K562 (cell line): ENCODE measurements around the gene COL7A1. TPM values are rescaled to one million over a fixed set of nuclear protein-coding genes. Genes with fewer than 3 reads are reported as not detected.

Source experiments
- ATAC-seq: fragments of 200-7000 bp; cut with Tn5 transposase; 3 replicates; pipeline ENCODE4 v1.9.1; 2020; ENCODE audit warnings: moderate library complexity
- BruUV-seq: library from RNA; stranded (reverse); fragments of 400-500 nt; replicated peaks from 2 replicates; lab custom pipeline; 2021; lab: Mats Ljungman, UMichigan
- CTCF ChIA-PET: fragments of 300-600 bp; formaldehyde crosslinking; extraction: SDS; loops from one replicate; lab custom pipeline; 2021; ENCODE audit warnings: low intra/inter-chr PET ratio; lab: Yijun Ruan, JAX
- POLR2A ChIA-PET: fragments of 300-600, 350-650 bp; sonication (Branson Sonifier 250); formaldehyde crosslinking; extraction: SDS; loops from one replicate; lab custom pipeline; 2021; ENCODE audit warnings: antibody characterized with exemption, inconsistent platforms; lab: Yijun Ruan, JAX
- DNase-seq, 4 experiments: peaks; one replicate each; pipeline versions ENCODE4 v3.0.0 to v3.0.0-alpha.2; 2011 to 2018; ENCODE audit warnings: low spot score in 3 of 4, mixed read lengths in 3 of 4; ENCODE audit errors: extremely low read depth in 1 of 4
- FAIRE-seq: peaks from 2 replicates; lab custom pipeline; 2011; peaks lifted over from hg19 to GRCh38; lab: Jason Lieb, UNC
- H2AFZ ChIP-seq: 2 replicates; pipeline ENCODE4 v1.6.0; 2011; ENCODE audit warnings: low read depth, low read length, control low read depth, inconsistent platforms
- H3K27ac ChIP-seq: fragments of 200-600 bp; 3 replicates; pipeline ENCODE4 v1.8.0; 2011; ENCODE audit warnings: low read depth, mild to moderate bottlenecking, control low read depth, inconsistent platforms, low read length, moderate library complexity, mixed read lengths; ENCODE audit errors: extremely low read depth
- H3K27me3 ChIP-seq, 2 experiments: fragments of 300-600 bp in 1 of 2; 2 replicates in 1 of 2; 3 replicates in 1 of 2; pipeline versions ENCODE4 v1.6.0 to v1.8.0; 2011; ENCODE audit warnings: inconsistent platforms in 2 of 2, low read length in 2 of 2, mild to moderate bottlenecking in 1 of 2, mixed read lengths in 1 of 2, moderate library complexity in 1 of 2; ENCODE audit not compliant: control insufficient read depth in 2 of 2, insufficient read depth in 2 of 2
- H3K36me3 ChIP-seq: fragments of 300-600 bp; 3 replicates; pipeline ENCODE4 v1.8.0; 2011; ENCODE audit warnings: mild to moderate bottlenecking, low read length, inconsistent platforms; ENCODE audit not compliant: control insufficient read depth, insufficient read depth
- H3K4me1 ChIP-seq, 2 experiments: fragments of 200-600 bp in 1 of 2; replicated peaks in 1 of 2; 2 replicates in 1 of 2; 3 replicates in 1 of 2; pipeline versions ENCODE4 v1.5.1 to v1.8.0; 2011; ENCODE audit warnings: inconsistent platforms in 2 of 2, low read length in 2 of 2, mild to moderate bottlenecking in 1 of 2, mixed read lengths in 1 of 2, moderate library complexity in 1 of 2; ENCODE audit not compliant: control insufficient read depth in 2 of 2, insufficient read depth in 2 of 2
- H3K4me2 ChIP-seq: 2 replicates; pipeline ENCODE4 v1.6.1; 2011; ENCODE audit warnings: low read length, control low read depth, inconsistent platforms, mixed read lengths; ENCODE audit not compliant: insufficient read depth
- H3K4me3 ChIP-seq: fragments of 200-600 bp; sonication (generic), shearing (Covaris generic); 2 replicates; pipeline ENCODE4 v1.5.1; 2016; ENCODE audit warnings: control low read depth, inconsistent platforms
- H3K79me2 ChIP-seq: fragments of 200-600 bp; 3 replicates; pipeline ENCODE4 v1.8.0; 2011; ENCODE audit warnings: low read length, inconsistent platforms; ENCODE audit not compliant: control insufficient read depth, insufficient read depth
- H3K9ac ChIP-seq, 2 experiments: 2 replicates each; pipeline versions ENCODE4 v1.6.0 to v1.6.1; 2011; ENCODE audit warnings: low read depth in 2 of 2, low read length in 2 of 2, control low read depth in 1 of 2, inconsistent platforms in 1 of 2, mild to moderate bottlenecking in 1 of 2, mixed read lengths in 1 of 2; ENCODE audit not compliant: insufficient read depth in 1 of 2
- H3K9me1 ChIP-seq: one replicate; pipeline ENCODE4 v1.6.0; 2011; ENCODE audit warnings: inconsistent platforms, mild to moderate bottlenecking, low read length, moderate library complexity; ENCODE audit not compliant: control insufficient read depth, insufficient read depth
- H3K9me3 ChIP-seq: replicated peaks from 2 replicates; pipeline ENCODE4 v1.5.1; 2011; ENCODE audit warnings: low read depth, low read length, inconsistent platforms; ENCODE audit not compliant: control insufficient read depth, insufficient read depth
- H4K20me1 ChIP-seq: replicated peaks from 2 replicates; pipeline ENCODE4 v1.6.1; 2011; ENCODE audit warnings: low read length, inconsistent platforms, mixed read lengths; ENCODE audit not compliant: control insufficient read depth, insufficient read depth
- BDP1 ChIP-seq: IDR thresholded peaks from 3 replicates; pipeline ENCODE4 v1.6.1; 2011; ENCODE audit not compliant: insufficient read length, insufficient read depth
- FOXA3 ChIP-seq, 2 experiments: fragments of 450-650 bp in 1 of 2; sonication (generic) in 1 of 2; formaldehyde crosslinking; IDR thresholded peaks in 1 of 2; conservative IDR thresholded peaks in 1 of 2; 2 replicates each; pipeline versions ENCODE4 v1.4.0 to v1.8.0; 2020 to 2022; ENCODE audit warnings: mild to moderate bottlenecking in 2 of 2, missing genetic modification reagents in 1 of 2
- MIER1 ChIP-seq: fragments of 450-650 bp; IDR thresholded peaks from 2 replicates; pipeline ENCODE4 v1.6.1; 2016; ENCODE audit warnings: antibody characterized with exemption, mild to moderate bottlenecking, low read depth
- MYNN ChIP-seq, 2 experiments: sonication (generic); formaldehyde crosslinking in 1 of 2; IDR thresholded peaks; 2 replicates each; pipeline versions ENCODE4 v1.5.0 to v1.6.1; 2016 to 2020; ENCODE audit warnings: antibody characterized with exemption in 1 of 2, missing genetic modification reagents in 1 of 2
- NR3C1 ChIP-seq: sonication (generic); formaldehyde crosslinking; IDR thresholded peaks from 2 replicates; pipeline ENCODE4 v1.8.1; 2022; ENCODE audit warnings: missing genetic modification reagents
- POLR2A ChIP-seq: fragments of 450-650 bp; conservative IDR thresholded peaks from 2 replicates; pipeline ENCODE4 v1.6.1; 2016
- POLR2AphosphoS2 ChIP-seq: IDR thresholded peaks from 2 replicates; pipeline ENCODE4 v1.6.1; 2012; ENCODE audit warnings: low read length, improper control_type of control experiment
- POLR2AphosphoS5 ChIP-seq: IDR thresholded peaks from 2 replicates; pipeline ENCODE4 v1.6.1; 2011; ENCODE audit warnings: mild to moderate bottlenecking, low read depth, low read length, moderate library complexity; ENCODE audit not compliant: control insufficient read depth, insufficient read depth
- POLR2B ChIP-seq: fragments of 450-650 bp; IDR thresholded peaks from 2 replicates; pipeline ENCODE4 v1.6.1; 2018; ENCODE audit warnings: low read depth; ENCODE audit not compliant: partially characterized antibody
- SUPT5H ChIP-seq: fragments of 450-650 bp; IDR thresholded peaks from 2 replicates; pipeline ENCODE4 v1.6.1; 2016
- TRIM28 ChIP-seq: fragments of 450-650 bp; IDR thresholded peaks from 2 replicates; pipeline ENCODE4 v1.6.1; 2017
- ZNF707 ChIP-seq: fragments of 250-450 bp; sonication (Bioruptor Pico); conservative IDR thresholded peaks from 2 replicates; pipeline ENCODE4 v1.8.0; 2022; ENCODE audit warnings: inconsistent platforms, mild to moderate bottlenecking, moderate library complexity
- WGBS: fragments of 100-300 bp; shearing (Covaris generic); methylation state at CpG from one replicate; pipeline ENCODE4 v1.1.6; 2016; ENCODE audit warnings: low coverage, mixed read lengths; ENCODE audit not compliant: insufficient coverage; ENCODE audit errors: missing lambda C conversion rate; 5-methylcytosine and 5-hydroxymethylcytosine counted together
- in situ Hi-C: fragments of 300-500 bp; cut with MboI; formaldehyde crosslinking; loops from 4 replicates; pipeline ENCODE4 v1.15.0; 2018; ENCODE audit warnings: inconsistent platforms, mixed read lengths
- intact Hi-C: fragments of 100-400 bp; cut with micrococcal nuclease; formaldehyde crosslinking; loops from 2 replicates; pipeline ENCODE4 v1.14.2; 2022
- polyA plus RNA-seq, 8 experiments: library from polyadenylated mRNA; depleted of rRNA in 4 of 8; stranded (reverse) in 5 of 8; unstranded in 3 of 8; fragments of >200 nt; fragmentation: Nextera tagmentation in 2 of 8; fragmentation: Illumina TruSeq in 1 of 8; extraction: Ambion mirVana in 2 of 8; extraction: Trizol in 1 of 8; gene quantifications; 2 replicates each; pipeline versions ENCODE4 v1.2.1 to v1.2.3, GENCODE V29; 2011 to 2014; ENCODE audit warnings: inconsistent platforms in 1 of 8, missing spikeins in 1 of 8
- total RNA-seq, 7 experiments: library from RNA; depleted of rRNA in 6 of 7; stranded (reverse); fragments of >200 nt in 6 of 7; fragmentation: Illumina TruSeq in 2 of 7; extraction: Trizol in 2 of 7; gene quantifications; 2 replicates each; pipeline versions ENCODE4 v1.2.1 to v1.2.3, GENCODE V29; 2011 to 2021; ENCODE audit warnings: low replicate concordance in 1 of 7
- TF ChIP-seq, protein P1 (sequence below): fragments of 450-650 bp; formaldehyde crosslinking; IDR thresholded peaks from 2 replicates; pipeline ENCODE4 v1.4.0; 2020; ENCODE audit warnings: mild to moderate bottlenecking
- TF ChIP-seq, protein P2 (sequence below): fragments of 450-650 bp; IDR thresholded peaks from 2 replicates; pipeline ENCODE4 v1.7.0; 2016; ENCODE audit warnings: borderline replicate concordance
- TF ChIP-seq, protein P3 (sequence below): fragments of 450-650 bp; IDR thresholded peaks from 2 replicates; pipeline ENCODE4 v1.6.1; 2018; ENCODE audit not compliant: partially characterized antibody

The COL7A1 gene
- total and polyA plus RNA-seq, 9 of the 15 experiments (the other 6 are each of a cell fraction or from before 2014, with no cell fraction given), result 0.09 to 0.66 (median 0.35) TPM; not detected in 3

DNA sequence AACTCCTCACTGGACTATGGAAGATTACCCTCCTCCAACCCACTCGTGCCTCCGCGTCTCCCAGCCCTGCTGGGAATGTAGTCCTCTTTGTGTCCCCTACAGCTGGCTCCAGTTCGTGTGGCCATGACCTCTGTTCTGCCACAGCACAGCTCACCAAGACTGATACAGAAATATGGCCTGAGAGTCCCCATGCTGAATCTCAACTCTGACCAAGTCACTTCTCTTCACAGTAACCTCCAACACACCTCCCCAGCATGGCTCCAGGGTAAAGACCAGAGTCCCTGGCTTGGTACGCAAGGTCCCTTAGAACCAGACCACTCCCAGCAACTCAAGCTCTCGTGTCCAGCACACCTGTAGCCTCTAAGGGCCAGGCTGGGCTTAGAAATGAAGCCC, 2.3 kb upstream of the COL7A1 start:
- Histone ChIP-seq H3K9me3 (no peaks in the 10 kb centered on the region), H2AFZ (no peak overlapping the region), H3K27me3 (no peaks in the 10 kb centered on the region), H3K79me2 (no peaks in the 10 kb centered on the region), H3K4me1 (peaks cover 12 to 35% of the 10 kb centered on the region in 2 experiments; a peak in 4 of 5 replicates), H3K27ac (peak overlapping the region; percentile 35; the same call in 1 of the 3 replicates), H4K20me1 (no peaks in the 10 kb centered on the region), H3K4me3 (no peak overlapping the region), H3K4me2 (no peak overlapping the region), H3K36me3 (peaks cover 49% of the 10 kb centered on the region; the same call in 2 of the 3 replicates), H3K9me1 (no peaks in the 10 kb centered on the region), H3K9ac (peak overlapping the region in 1 of 2 experiments; percentile 55; a peak in 2 of 4 replicates)
- ATAC-seq (peak; percentile 12; the same call in 2 of the 3 replicates), FAIRE-seq (no peak), DNase-seq (peak in 1 of 4 experiments; percentile 8)
- in situ Hi-C loops, result no loop called here
- ChIA-PET CTCF (no interaction called here), POLR2A (interaction anchor here (0.6 to 1.6 kb wide), 6 partner anchors 9 to 114 kb away, joined by 3 to 5 read pairs (median 3); no protein-coding TSS in a partner anchor)
- WGBS, result 67% methylated on average over 6 of the region's 6 CpGs
- intact Hi-C loops, result no loop called here
- TF ChIP-seq MIER1 (no peak), MYNN (IDR thresholded peaks at IDR 0.05) (peak; percentile 6; the same call in 1 of the 2 replicates), MYNN (CRISPR knock-in tag; IDR thresholded peaks at IDR 0.05) (no peak), POLR2A (peak; percentile 40; the same call in 1 of the 2 replicates), TRIM28 (no peak), POLR2B (peak; percentile 38), FOXA3 (CRISPR knock-in tag; conservative IDR thresholded peaks at IDR 0.05 in 1 of 2, IDR thresholded peaks at IDR 0.05 in 1 of 2) (no peak), BDP1 (no peak), POLR2AphosphoS5 (0 out of 2 replicates have a peak, but pooled peaks have one; percentile 38), ZNF707 (no peak), SUPT5H (0 out of 2 replicates have a peak, but pooled peaks have one; percentile 43), POLR2AphosphoS2 (0 out of 2 replicates have a peak, but pooled peaks have one; percentile 51), NR3C1 (CRISPR knock-in tag) (no peak)
- TF ChIP-seq, protein P1, sequence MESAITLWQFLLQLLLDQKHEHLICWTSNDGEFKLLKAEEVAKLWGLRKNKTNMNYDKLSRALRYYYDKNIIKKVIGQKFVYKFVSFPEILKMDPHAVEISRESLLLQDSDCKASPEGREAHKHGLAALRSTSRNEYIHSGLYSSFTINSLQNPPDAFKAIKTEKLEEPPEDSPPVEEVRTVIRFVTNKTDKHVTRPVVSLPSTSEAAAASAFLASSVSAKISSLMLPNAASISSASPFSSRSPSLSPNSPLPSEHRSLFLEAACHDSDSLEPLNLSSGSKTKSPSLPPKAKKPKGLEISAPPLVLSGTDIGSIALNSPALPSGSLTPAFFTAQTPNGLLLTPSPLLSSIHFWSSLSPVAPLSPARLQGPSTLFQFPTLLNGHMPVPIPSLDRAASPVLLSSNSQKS (CRISPR knock-in tag), result no peak
- TF ChIP-seq, protein P2, sequence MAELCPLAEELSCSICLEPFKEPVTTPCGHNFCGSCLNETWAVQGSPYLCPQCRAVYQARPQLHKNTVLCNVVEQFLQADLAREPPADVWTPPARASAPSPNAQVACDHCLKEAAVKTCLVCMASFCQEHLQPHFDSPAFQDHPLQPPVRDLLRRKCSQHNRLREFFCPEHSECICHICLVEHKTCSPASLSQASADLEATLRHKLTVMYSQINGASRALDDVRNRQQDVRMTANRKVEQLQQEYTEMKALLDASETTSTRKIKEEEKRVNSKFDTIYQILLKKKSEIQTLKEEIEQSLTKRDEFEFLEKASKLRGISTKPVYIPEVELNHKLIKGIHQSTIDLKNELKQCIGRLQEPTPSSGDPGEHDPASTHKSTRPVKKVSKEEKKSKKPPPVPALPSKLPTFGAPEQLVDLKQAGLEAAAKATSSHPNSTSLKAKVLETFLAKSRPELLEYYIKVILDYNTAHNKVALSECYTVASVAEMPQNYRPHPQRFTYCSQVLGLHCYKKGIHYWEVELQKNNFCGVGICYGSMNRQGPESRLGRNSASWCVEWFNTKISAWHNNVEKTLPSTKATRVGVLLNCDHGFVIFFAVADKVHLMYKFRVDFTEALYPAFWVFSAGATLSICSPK, result no peak
- TF ChIP-seq, protein P3, sequence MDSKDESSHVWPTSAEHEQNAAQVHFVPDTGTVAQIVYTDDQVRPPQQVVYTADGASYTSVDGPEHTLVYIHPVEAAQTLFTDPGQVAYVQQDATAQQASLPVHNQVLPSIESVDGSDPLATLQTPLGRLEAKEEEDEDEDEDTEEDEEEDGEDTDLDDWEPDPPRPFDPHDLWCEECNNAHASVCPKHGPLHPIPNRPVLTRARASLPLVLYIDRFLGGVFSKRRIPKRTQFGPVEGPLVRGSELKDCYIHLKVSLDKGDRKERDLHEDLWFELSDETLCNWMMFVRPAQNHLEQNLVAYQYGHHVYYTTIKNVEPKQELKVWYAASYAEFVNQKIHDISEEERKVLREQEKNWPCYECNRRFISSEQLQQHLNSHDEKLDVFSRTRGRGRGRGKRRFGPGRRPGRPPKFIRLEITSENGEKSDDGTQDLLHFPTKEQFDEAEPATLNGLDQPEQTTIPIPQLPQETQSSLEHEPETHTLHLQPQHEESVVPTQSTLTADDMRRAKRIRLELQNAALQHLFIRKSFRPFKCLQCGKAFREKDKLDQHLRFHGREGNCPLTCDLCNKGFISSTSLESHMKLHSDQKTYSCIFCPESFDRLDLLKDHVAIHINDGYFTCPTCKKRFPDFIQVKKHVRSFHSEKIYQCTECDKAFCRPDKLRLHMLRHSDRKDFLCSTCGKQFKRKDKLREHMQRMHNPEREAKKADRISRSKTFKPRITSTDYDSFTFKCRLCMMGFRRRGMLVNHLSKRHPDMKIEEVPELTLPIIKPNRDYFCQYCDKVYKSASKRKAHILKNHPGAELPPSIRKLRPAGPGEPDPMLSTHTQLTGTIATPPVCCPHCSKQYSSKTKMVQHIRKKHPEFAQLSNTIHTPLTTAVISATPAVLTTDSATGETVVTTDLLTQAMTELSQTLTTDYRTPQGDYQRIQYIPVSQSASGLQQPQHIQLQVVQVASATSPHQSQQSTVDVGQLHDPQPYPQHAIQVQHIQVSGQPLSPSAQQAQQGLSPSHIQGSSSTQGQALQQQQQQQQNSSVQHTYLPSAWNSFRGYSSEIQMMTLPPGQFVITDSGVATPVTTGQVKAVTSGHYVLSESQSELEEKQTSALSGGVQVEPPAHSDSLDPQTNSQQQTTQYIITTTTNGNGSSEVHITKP, result no peak
- no TSS peak for BruUV-seq
